GM19372 (cell line): ENCODE measurements around the gene PAGE2.
"Not testable (repeated sequence)": the region's sequence is repeated elsewhere in the genome, so short reads cannot be mapped to it uniquely, and the experiment has no call there.

Experiments used
- ATAC-seq: cut with Tn5 transposase; IDR thresholded peaks from one replicate; pipeline ENCODE4 v1.9.1; 2021; ENCODE audit warnings: mild to moderate bottlenecking, low read depth, moderate library complexity; ENCODE audit not compliant: unreplicated experiment

The PAGE2 gene

DNA sequence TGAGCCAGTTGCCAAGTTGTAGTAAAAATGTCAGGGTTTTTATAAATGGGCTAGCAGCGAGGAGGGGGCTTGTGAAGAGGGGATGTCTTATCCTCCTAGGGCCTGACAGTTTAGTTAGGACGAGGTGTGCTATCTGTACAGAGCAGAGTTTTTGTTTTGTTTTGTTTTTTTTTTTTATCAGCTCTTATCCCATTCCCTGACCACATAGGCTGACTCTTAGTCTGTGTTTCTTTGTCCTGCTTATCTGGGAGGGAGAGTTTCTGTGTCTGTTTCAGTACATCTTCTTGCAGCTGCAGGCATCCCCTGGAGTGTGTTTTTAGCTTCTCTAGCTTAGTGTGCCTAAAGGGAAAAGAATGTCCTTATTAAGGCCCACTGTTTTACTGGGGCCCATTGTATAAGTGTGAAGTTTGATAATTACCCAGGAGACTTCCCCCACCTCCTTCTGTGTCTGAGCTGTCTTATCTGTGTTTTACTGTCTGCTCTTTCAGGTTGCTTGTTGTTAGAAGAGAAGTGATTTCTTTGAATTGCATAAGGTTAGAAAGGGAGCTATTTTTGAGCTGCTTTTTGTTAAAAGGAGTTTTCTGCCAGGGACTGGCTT, 32.0 kb downstream of the PAGE2 start:
- no peak for ATAC-seq

DNA sequence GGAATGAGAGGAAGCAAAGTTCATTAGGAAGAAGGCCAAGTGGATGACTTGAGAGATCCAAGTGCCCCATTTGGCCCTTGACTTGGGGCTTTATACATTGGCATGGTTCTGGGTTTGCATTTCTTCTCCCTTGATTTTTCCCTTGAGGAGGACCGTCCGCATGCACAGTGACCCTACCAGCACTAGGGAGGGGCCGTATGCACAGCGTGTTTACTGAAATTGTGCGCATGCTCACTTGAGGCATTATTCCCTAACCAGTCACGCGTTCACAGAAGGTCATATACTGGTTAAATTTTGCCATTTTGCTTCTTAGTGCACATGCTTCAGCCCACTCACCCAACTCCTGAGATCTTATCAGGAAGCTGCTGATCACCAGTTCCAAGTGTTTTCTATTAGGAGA, 35.1 kb downstream of the PAGE2 start:
- ATAC-seq, result no peak

DNA sequence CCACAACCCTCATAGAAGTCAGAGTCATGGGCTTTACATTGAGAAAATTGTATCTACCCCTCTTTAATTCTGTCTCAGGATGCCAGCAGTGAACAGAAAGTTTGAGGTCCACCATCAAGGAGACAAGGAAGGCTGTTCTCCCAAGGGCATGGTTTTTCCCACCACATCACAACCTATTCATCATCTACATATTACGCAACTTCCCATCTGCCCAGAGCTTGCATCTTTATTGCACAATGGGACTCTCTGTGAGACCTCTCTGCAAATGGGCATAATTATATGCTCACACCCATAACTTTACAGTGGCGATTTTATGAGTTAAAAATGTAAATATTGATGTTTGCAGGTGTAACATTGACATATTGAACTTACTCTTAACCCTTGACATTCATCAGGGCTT, 38.9 kb downstream of the PAGE2 start:
- ATAC-seq, result no peak

DNA sequence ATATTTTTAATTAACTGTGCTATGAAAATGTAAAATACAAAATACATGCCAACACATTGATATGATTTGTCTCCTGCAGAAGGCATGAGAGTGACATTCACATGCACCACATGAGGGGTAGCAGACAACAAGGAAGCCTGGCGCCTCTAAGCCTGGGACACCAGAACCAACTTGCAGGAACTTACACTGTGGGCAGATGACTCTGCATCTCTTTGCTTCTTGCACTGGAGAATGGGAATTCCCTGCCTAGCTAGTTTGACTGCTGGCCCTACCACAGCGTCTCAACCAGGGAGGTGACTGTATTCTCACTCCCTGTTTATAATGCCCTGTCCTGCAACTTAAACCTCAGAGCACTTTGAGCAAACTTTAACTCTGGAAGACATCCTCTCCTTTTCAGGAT, 40.5 kb downstream of the PAGE2 start:
- ATAC-seq, result no peak

DNA sequence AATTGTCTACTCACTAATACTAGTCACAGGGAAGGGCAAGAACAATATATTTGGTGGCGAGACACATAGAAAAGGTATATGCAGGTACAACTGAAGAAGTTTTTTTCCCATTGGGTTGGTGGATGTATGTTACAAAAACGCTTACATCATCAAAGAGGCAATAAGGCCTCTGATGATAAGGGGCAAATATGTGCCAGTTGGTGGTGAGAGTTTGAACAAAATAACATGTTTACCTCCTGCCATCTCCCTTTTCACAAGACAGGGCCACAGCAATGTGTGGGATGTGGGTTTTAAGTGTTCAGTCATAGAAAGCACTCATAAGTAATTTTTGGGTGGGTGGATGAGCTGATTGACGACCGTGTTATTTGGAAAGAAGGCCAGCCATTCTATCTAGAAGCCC, 41.7 kb downstream of the PAGE2 start:
- no peak for ATAC-seq

DNA sequence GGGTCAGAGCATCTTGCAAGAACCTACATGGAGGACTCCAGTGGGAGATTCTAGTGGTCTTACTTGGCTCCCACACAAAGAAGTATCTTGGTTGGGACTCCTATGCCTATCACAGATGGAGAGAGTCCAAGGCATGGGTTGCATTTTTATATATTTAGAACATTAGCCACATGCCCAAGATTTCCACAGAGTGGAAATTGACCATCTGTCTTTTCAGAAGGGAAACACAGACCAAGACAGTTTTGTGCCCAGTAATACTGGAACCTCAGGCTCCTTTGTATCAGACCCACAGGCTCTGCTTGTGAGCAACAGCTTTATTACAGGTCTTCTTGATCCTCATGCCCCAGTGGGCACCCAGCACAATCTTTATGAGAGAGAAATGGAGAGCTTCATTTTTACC, 43.6 kb downstream of the PAGE2 start:
- no peak for ATAC-seq

DNA sequence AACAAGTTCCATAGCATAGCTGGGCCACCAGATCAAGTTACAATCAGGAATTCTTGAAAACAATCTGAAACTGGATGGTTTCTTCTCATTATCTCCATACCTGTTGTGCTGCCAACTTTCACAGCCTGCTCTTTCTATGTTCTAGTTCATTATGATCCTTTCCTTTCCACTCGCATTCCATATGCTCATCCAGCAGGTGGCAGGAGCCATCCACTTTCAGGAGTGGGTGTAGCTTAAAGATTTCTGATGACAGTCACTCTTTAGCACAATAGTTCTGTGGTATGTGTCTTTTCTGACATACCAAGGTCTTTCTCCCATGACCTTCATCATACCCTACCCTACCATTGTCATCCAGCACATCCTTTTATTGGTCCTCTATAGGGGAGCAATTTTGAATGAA, 46.4 kb downstream of the PAGE2 start:
- ATAC-seq, result no peak

DNA sequence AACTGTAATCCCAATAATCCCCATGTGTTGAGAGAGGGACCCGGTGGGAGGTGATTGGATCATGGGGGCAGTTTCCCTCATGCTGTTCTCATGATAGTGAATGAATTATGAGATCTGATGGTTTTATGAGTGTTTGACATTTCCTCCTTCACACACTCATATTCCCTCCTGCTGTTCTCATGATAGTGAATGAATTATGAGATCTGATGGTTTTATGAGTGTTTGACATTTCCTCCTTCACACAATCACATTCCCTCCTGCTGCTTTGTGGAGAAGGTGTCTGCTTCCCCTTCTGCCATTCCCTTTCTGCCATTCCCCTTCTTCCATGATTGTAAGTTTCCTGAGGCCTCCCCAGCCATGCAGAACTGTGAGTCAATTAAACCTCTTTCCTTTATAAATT, 52.0 kb downstream of the PAGE2 start:
- not testable (repeated sequence) for ATAC-seq
